ENCODE results near the gene MCRIP1. TPM values are rescaled to one million over a fixed set of nuclear protein-coding genes. Genes with fewer than 3 reads are reported as not detected.

Gene MCRIP1
- total and polyA plus RNA-seq, 2 of the 13 experiments (the other 11 are each of a cell fraction or from before 2014, with no cell fraction given): 79.7 to 84.9 TPM

GRCh38 chr17:81867170-81867990 lies 34.3 kb upstream of the MCRIP1 start (continued):
- TF ChIP-seq ZNF276 (CRISPR knock-in tag; IDR thresholded peaks at IDR 0.05; ENCODE audit: low read depth) (no peak), ADNP (CRISPR knock-in tag; IDR thresholded peaks at IDR 0.05) (no peak), ARID2 (CRISPR knock-in tag; IDR thresholded peaks at IDR 0.05; ENCODE audit: borderline replicate concordance) (no peak), FOSL1 (CRISPR knock-in tag; IDR thresholded peaks at IDR 0.05; ENCODE audit: borderline replicate concordance) (no peak), LRRFIP1 (CRISPR knock-in tag; conservative IDR thresholded peaks at IDR 0.05) (no peak), MLX (CRISPR knock-in tag; IDR thresholded peaks at IDR 0.05) (no peak), KMT2A (CRISPR knock-in tag; IDR thresholded peaks at IDR 0.05) (no peak), BCL6 (CRISPR knock-in tag; IDR thresholded peaks at IDR 0.05) (no peak), ZNF674 (CRISPR knock-in tag; IDR thresholded peaks at IDR 0.05; ENCODE audit: low read depth) (no peak), SNAPC4 (CRISPR knock-in tag; IDR thresholded peaks at IDR 0.05) (peak; percentile 86), AHR (CRISPR knock-in tag; IDR thresholded peaks at IDR 0.05) (0 out of 2 replicates have a peak, but pooled peaks have one; percentile 63), AFF4 (CRISPR knock-in tag; IDR thresholded peaks at IDR 0.05) (peak; percentile 28)
